NCI-H774 (cell line): ENCODE results near the gene ITIH4.

Experiments used
- DNase-seq: peaks from one replicate; lab custom pipeline; 2025; lab: John Stamatoyannopoulos, UW

ITIH4 gene

GRCh38 chr3:52830535-52831258 lies at the start of gene ITIH4:
ITIH4 (minus strand) TSS chr3:52830672; CDS start chr3:52830642, 30 bp downstream.
- DNase-seq: no peak

- DNase-seq: no peak
Observed at GRCh38 chr3:52880047-52880446, 49.6 kb upstream of the ITIH4 start.

GRCh38 chr3:52879581-52879980 lies 49.1 kb upstream of the ITIH4 start:
- no peak for DNase-seq

- no peak for DNase-seq
Observed at GRCh38 chr3:52879090-52879489, 48.6 kb upstream of the ITIH4 start.

GRCh38 chr3:52877085-52877484 lies 46.6 kb upstream of the ITIH4 start:
- DNase-seq: no peak

GRCh38 chr3:52874864-52875587 lies 44.6 kb upstream of the ITIH4 start:
- no peak for DNase-seq

GRCh38 chr3:52874160-52874701 lies 43.8 kb upstream of the ITIH4 start:
- no peak for DNase-seq

- no peak for DNase-seq
Observed at GRCh38 chr3:52873433-52874159, 43.1 kb upstream of the ITIH4 start.

GRCh38 chr3:52872245-52872644 lies 41.8 kb upstream of the ITIH4 start:
- no peak for DNase-seq

- DNase-seq: no peak
Observed at GRCh38 chr3:52871761-52872160, 41.3 kb upstream of the ITIH4 start.

- DNase-seq: no peak
Observed at GRCh38 chr3:52870471-52870870, 40.0 kb upstream of the ITIH4 start.

- DNase-seq: no peak
Observed at GRCh38 chr3:52866427-52866826, 36.0 kb upstream of the ITIH4 start.

- DNase-seq: no peak
Observed at GRCh38 chr3:52865994-52866393, 35.5 kb upstream of the ITIH4 start.

- no peak for DNase-seq
Observed at GRCh38 chr3:52860424-52860768, 29.9 kb upstream of the ITIH4 start.

GRCh38 chr3:52859686-52860423 lies 29.4 kb upstream of the ITIH4 start:
- no peak for DNase-seq

GRCh38 chr3:52857864-52858263 lies 27.4 kb upstream of the ITIH4 start:
- DNase-seq: no peak

GRCh38 chr3:52857133-52857532 lies 26.7 kb upstream of the ITIH4 start:
- DNase-seq: no peak

GRCh38 chr3:52856666-52857065 lies 26.2 kb upstream of the ITIH4 start:
- DNase-seq: no peak

- no peak for DNase-seq
Observed at GRCh38 chr3:52854013-52854412, 23.5 kb upstream of the ITIH4 start.

- DNase-seq: no peak
Observed at GRCh38 chr3:52852419-52852818, 21.9 kb upstream of the ITIH4 start.

GRCh38 chr3:52851348-52851747 lies 20.9 kb upstream of the ITIH4 start:
- DNase-seq: no peak

- DNase-seq: no peak
Observed at GRCh38 chr3:52849656-52850055, 19.2 kb upstream of the ITIH4 start.
